Nucleus accumbens (tissue), 56 donors: ENCODE measurements around the gene MAST4.

Source experiments
- DNase-seq, 56 donors: peaks; one replicate each; lab custom pipeline; 2025; lab: John Stamatoyannopoulos, UW

Gene MAST4

GRCh38 chr5:67214707-67215447 lies 618.7 kb downstream of the MAST4 start:
- no peak for DNase-seq

GRCh38 chr5:67215519-67216471 lies 619.6 kb downstream of the MAST4 start:
- DNase-seq, result peak in 35 of 56 donors; percentile 8 to 57 (median 29)

GRCh38 chr5:67216564-67216963 lies 620.4 kb downstream of the MAST4 start:
- no peak for DNase-seq
